Neural progenitor cell (in vitro differentiated cells): ENCODE results near the gene EDEM1.

Experiments
- EZH2 ChIP-seq: fragments of 200-600 bp; sonication (generic); IDR thresholded peaks from 2 replicates; pipeline ENCODE4 v1.6.1; 2017; ENCODE audit warnings: antibody characterized with exemption, mild to moderate bottlenecking, moderate library complexity
- TF ChIP-seq, protein P1 (sequence below): fragments of 200-600 bp; sonication (generic); IDR thresholded peaks from 2 replicates; pipeline ENCODE4 v1.5.1; 2017; ENCODE audit warnings: antibody characterized with exemption, mild to moderate bottlenecking

GRCh38 chr3:5221701-5222100 is 34.2 kb downstream of the EDEM1 start:
- TF ChIP-seq, protein P1, sequence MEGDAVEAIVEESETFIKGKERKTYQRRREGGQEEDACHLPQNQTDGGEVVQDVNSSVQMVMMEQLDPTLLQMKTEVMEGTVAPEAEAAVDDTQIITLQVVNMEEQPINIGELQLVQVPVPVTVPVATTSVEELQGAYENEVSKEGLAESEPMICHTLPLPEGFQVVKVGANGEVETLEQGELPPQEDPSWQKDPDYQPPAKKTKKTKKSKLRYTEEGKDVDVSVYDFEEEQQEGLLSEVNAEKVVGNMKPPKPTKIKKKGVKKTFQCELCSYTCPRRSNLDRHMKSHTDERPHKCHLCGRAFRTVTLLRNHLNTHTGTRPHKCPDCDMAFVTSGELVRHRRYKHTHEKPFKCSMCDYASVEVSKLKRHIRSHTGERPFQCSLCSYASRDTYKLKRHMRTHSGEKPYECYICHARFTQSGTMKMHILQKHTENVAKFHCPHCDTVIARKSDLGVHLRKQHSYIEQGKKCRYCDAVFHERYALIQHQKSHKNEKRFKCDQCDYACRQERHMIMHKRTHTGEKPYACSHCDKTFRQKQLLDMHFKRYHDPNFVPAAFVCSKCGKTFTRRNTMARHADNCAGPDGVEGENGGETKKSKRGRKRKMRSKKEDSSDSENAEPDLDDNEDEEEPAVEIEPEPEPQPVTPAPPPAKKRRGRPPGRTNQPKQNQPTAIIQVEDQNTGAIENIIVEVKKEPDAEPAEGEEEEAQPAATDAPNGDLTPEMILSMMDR, result no peak
- no peak for TF ChIP-seq EZH2
